K562 (cell line): ENCODE data around the gene GCDH. TPM values are rescaled to one million over a fixed set of nuclear protein-coding genes. Genes with fewer than 3 reads are reported as not detected.

Source experiments
- BRD4 ChIP-seq: fragments of 200-600 bp; sonication (generic); IDR thresholded peaks from 2 replicates; pipeline ENCODE4 v1.6.1; 2017; ENCODE audit warnings: inconsistent platforms
- CEBPG ChIP-seq, 3 experiments: fragments of 200-800 bp in 1 of 3; sonication (Bioruptor generic) in 1 of 3; sonication (generic) in 1 of 3; formaldehyde crosslinking in 1 of 3; IDR thresholded peaks in 2 of 3; conservative IDR thresholded peaks in 1 of 3; 2 replicates each; pipeline versions ENCODE4 v1.6.1 to v1.8.0; 2016 to 2022; ENCODE audit warnings: missing compliant biosample characterization in 2 of 3, missing genetic modification characterization in 2 of 3, mild to moderate bottlenecking in 1 of 3, missing genetic modification reagents in 1 of 3
- DIDO1 ChIP-seq: fragments of 450-650 bp; IDR thresholded peaks from 2 replicates; pipeline ENCODE4 v1.6.1; 2016; ENCODE audit warnings: low read depth, missing biosample characterization, missing genetic modification characterization
- E2F4 ChIP-seq: sonication (generic); formaldehyde crosslinking; IDR thresholded peaks from 2 replicates; pipeline ENCODE4 v1.8.0; 2022; ENCODE audit warnings: mild to moderate bottlenecking, low read depth, missing genetic modification reagents
- E2F5 ChIP-seq: sonication (generic); formaldehyde crosslinking; IDR thresholded peaks from 2 replicates; pipeline ENCODE4 v1.8.0; 2022; ENCODE audit warnings: mild to moderate bottlenecking, missing genetic modification reagents
- EHMT2 ChIP-seq: fragments of 450-650 bp; IDR thresholded peaks from 2 replicates; pipeline ENCODE4 v1.6.1; 2018; ENCODE audit warnings: antibody characterized with exemption
- ELF1 ChIP-seq: fragments of 200-800 bp; sonication (Bioruptor generic); IDR thresholded peaks from 2 replicates; pipeline ENCODE4 v1.6.1; 2016; ENCODE audit warnings: missing genetic modification characterization, missing compliant biosample characterization
- ESRRA ChIP-seq: fragments of 450-650 bp; IDR thresholded peaks from 2 replicates; pipeline ENCODE4 v1.6.1; 2014; ENCODE audit warnings: low read depth, mild to moderate bottlenecking, moderate library complexity, borderline replicate concordance
- LCOR ChIP-seq: sonication (generic); formaldehyde crosslinking; IDR thresholded peaks from 2 replicates; pipeline ENCODE4 v1.8.0; 2022; ENCODE audit warnings: mild to moderate bottlenecking, missing genetic modification reagents
- MXD1 ChIP-seq: fragments of 250-450 bp; sonication (Bioruptor Pico); IDR thresholded peaks from 2 replicates; pipeline ENCODE4 v1.8.0; 2021; ENCODE audit warnings: borderline replicate concordance, mild to moderate bottlenecking, moderate library complexity; ENCODE audit not compliant: poor library complexity, severe bottlenecking
- THAP7 ChIP-seq: fragments of 250-450 bp; sonication (Bioruptor Pico); IDR thresholded peaks from 2 replicates; pipeline ENCODE4 v1.5.0; 2021
- THRB ChIP-seq: fragments of 450-650 bp; formaldehyde crosslinking; conservative IDR thresholded peaks from 2 replicates; pipeline ENCODE4 v1.4.0; 2022; ENCODE audit warnings: mild to moderate bottlenecking, missing genetic modification characterization
- ZNF449 ChIP-seq: fragments of 250-450 bp; sonication (Bioruptor Pico); IDR thresholded peaks from 2 replicates; pipeline ENCODE4 v1.8.0; 2022; ENCODE audit warnings: moderate library complexity, mild to moderate bottlenecking, inconsistent platforms
- polyA plus RNA-seq, 8 experiments: library from polyadenylated mRNA; depleted of rRNA in 4 of 8; stranded (reverse) in 5 of 8; unstranded in 3 of 8; fragments of >200 nt; fragmentation: Nextera tagmentation in 2 of 8; fragmentation: Illumina TruSeq in 1 of 8; extraction: Ambion mirVana in 2 of 8; extraction: Trizol in 1 of 8; gene quantifications; 2 replicates each; pipeline versions ENCODE4 v1.2.1 to v1.2.3, GENCODE V29; 2011 to 2014; ENCODE audit warnings: inconsistent platforms in 1 of 8, missing spikeins in 1 of 8
- total RNA-seq, 7 experiments: library from RNA; depleted of rRNA in 6 of 7; stranded (reverse); fragments of >200 nt in 6 of 7; fragmentation: Illumina TruSeq in 2 of 7; extraction: Trizol in 2 of 7; gene quantifications; 2 replicates each; pipeline versions ENCODE4 v1.2.1 to v1.2.3, GENCODE V29; 2011 to 2021; ENCODE audit warnings: low replicate concordance in 1 of 7

The GCDH gene
- total and polyA plus RNA-seq, 9 of the 15 experiments (the other 6 are each of a cell fraction or from before 2014, with no cell fraction given) = 2.9 to 50.8 (median 19.1) TPM

GRCh38 chr19:12937927-12938778 lies 47.2 kb downstream of the GCDH start, which contains the start of gene CALR (continued):
- peak; percentile 54; the same call in 1 of the 2 replicates for TF ChIP-seq LCOR (CRISPR knock-in tag)
- no peak for TF ChIP-seq BRD4
- TF ChIP-seq E2F4 (CRISPR knock-in tag) = peak; percentile 88; the same call in 1 of the 2 replicates
- TF ChIP-seq ESRRA = 0 out of 2 replicates have a peak, but pooled peaks have one; percentile 23
- 0 out of 2 replicates have a peak, but pooled peaks have one; percentile 46 for TF ChIP-seq THAP7 (CRISPR knock-in tag)
- TF ChIP-seq CEBPG (CRISPR knock-in tag; IDR thresholded peaks at IDR 0.05) = 0 out of 2 replicates have a peak, but pooled peaks have one; percentile 20
- no peak for TF ChIP-seq CEBPG (tag; conservative IDR thresholded peaks at IDR 0.05 in 1 of 2, IDR thresholded peaks at IDR 0.05 in 1 of 2)
- TF ChIP-seq EHMT2 = no peak
- TF ChIP-seq DIDO1 (tag) = no peak
- peak; percentile 67 for TF ChIP-seq MXD1 (CRISPR knock-in tag)
- no peak for TF ChIP-seq ZNF449 (CRISPR knock-in tag)
- TF ChIP-seq THRB (CRISPR knock-in tag) = 0 out of 2 replicates have a peak, but pooled peaks have one; percentile 27
- no peak for TF ChIP-seq ELF1 (tag)
- TF ChIP-seq E2F5 = no peak
